HG03060 (cell line): ENCODE results near the gene EXOSC10.
"Not testable (repeated sequence)": the region's sequence is repeated elsewhere in the genome, so short reads cannot be mapped to it uniquely, and the experiment has no call there.

Source experiments
- ATAC-seq: cut with Tn5 transposase; IDR thresholded peaks from one replicate; pipeline ENCODE4 v1.9.1; 2021; ENCODE audit warnings: low read depth, moderate number of reproducible peaks; ENCODE audit not compliant: unreplicated experiment

EXOSC10 gene

DNA sequence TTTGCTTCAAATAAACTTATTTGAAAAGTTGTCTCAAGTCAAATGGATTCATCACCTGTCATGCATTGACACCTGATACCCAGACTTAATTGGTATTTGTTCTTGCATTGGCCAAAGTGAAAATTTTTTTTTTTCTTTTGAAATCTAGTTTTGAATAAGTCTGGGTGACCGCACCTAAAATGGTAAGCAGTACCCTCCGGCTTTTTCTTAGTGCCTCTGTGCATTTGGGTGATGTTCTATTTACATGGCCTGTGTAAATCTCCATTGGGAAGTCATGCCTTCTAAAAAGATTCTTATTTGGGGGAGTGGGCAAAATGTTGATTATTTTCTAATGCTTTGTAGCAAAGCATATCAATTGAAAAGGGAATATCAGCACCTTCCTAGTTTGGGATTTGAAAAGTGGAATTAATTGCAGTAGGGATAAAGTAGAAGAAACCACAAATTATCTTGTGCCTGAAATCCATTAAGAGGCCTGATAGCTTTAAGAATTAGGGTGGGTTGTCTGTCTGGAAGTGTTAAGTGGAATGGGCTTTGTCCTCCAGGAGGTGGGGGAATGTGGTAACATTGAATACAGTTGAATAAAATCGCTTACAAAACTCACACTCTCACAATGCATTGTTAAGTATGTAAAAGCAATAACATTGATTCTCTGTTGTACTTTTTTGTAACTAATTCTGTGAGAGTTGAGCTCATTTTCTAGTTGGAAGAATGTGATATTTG, 75.4 kb downstream of the EXOSC10 start:
- ATAC-seq: no peak

DNA sequence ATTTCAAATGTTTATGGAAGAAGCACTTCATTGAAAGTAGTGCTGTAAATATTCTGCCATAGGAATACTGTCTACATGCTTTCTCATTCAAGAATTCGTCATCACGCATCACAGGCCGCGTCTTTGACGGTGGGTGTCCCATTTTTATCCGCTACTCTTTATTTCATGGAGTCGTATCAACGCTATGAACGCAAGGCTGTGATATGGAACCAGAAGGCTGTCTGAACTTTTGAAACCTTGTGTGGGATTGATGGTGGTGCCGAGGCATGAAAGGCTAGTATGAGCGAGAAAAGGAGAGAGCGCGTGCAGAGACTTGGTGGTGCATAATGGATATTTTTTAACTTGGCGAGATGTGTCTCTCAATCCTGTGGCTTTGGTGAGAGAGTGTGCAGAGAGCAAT, 76.5 kb downstream of the EXOSC10 start:
- no peak for ATAC-seq

DNA sequence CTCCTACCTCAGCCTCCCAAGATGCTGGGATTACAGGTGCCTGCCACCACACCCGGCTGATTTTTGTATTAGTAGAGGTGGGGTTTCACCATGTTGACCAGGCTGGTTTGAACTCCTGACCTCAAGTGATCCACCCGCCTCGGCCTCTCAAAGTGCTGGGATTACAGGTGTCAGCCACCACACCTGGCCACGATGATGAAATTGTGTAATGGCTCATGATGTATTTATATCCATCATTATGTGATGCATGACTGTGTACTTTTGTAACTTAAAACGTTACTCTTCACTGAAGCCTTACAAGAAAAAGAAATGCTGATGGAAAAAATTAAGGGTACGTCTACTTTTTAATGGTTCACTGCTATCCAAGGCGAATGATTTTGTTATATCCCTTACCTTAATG, 79.7 kb downstream of the EXOSC10 start:
- ATAC-seq: no peak

DNA sequence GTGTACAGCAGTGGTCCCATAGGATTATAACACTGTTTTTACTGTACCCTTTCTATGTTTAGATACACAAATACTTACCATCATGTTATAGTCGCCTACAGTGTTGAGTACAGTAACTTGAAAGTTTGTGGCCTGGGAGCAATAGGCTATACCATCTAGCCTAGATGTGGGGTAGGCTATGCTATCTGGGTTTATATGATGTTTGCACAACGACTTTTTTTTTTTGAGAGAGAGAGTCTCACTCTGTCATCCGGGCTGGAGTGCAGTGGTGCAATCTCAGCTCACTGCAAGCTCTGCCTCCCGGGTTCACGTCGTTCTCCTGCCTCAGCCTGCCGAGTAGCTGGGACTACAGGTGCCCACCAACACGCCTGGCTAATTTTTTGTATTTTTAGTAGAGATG, 80.3 kb downstream of the EXOSC10 start:
- not testable (repeated sequence) for ATAC-seq
